Kidney epithelial cell (primary cell): ENCODE results near the gene TBC1D22A. TPM values are rescaled to one million over a fixed set of nuclear protein-coding genes. Genes with fewer than 3 reads are reported as not detected.

ENCODE experiments used
- DNase-seq: peaks from one replicate; pipeline ENCODE4 v3.0.0-alpha.2; 2010; ENCODE audit warnings: low read depth
- H3K27me3 ChIP-seq: 2 replicates; pipeline ENCODE4 v1.6.0; 2011; ENCODE audit warnings: low read length; ENCODE audit not compliant: control insufficient read depth, insufficient read depth
- H3K36me3 ChIP-seq: 2 replicates; pipeline ENCODE4 v1.5.1; 2011; ENCODE audit warnings: low read length; ENCODE audit not compliant: control insufficient read depth, insufficient read depth
- H3K4me3 ChIP-seq: 2 replicates; pipeline ENCODE4 v1.5.1; 2011; ENCODE audit warnings: low read depth, mild to moderate bottlenecking, control low read depth, low read length
- CTCF ChIP-seq: IDR thresholded peaks from 2 replicates; pipeline ENCODE4 v1.5.1; 2011; ENCODE audit warnings: mild to moderate bottlenecking, moderate library complexity, low read length, control low read depth, inconsistent platforms; ENCODE audit not compliant: insufficient read depth, poor library complexity, severe bottlenecking
- total RNA-seq: library from RNA; depleted of rRNA; stranded (reverse); fragments of >200 nt; gene quantifications from 2 replicates; pipeline ENCODE4 v1.2.3, GENCODE V29; 2015

The TBC1D22A gene
- total RNA-seq, 1 donor from 2014 or later = 25.7 TPM

GRCh38 chr22:46909237-46910030 is 147.0 kb downstream of the TBC1D22A start:
- DNase-seq = no peak
- H3K27me3 ChIP-seq = no peaks in the 10 kb centered on the region
- no peaks in the 10 kb centered on the region for H3K36me3 ChIP-seq
- H3K4me3 ChIP-seq = no peak overlapping the region
- TF ChIP-seq CTCF = no peak

- Histone ChIP-seq H3K4me3 (no peak overlapping the region), H3K36me3 (no peaks in the 10 kb centered on the region), H3K27me3 (no peaks in the 10 kb centered on the region)
- no peak for DNase-seq
- no peak for TF ChIP-seq CTCF
Observed at GRCh38 chr22:46910624-46911023, 148.2 kb downstream of the TBC1D22A start.

- Histone ChIP-seq H3K36me3 (no peaks in the 10 kb centered on the region), H3K4me3 (no peak overlapping the region), H3K27me3 (no peaks in the 10 kb centered on the region)
- no peak for DNase-seq
- TF ChIP-seq CTCF = no peak
Observed at GRCh38 chr22:46911346-46911745, 148.9 kb downstream of the TBC1D22A start.

- Histone ChIP-seq H3K36me3 (no peaks in the 10 kb centered on the region), H3K4me3 (no peak overlapping the region), H3K27me3 (no peaks in the 10 kb centered on the region)
- DNase-seq = no peak
- TF ChIP-seq CTCF = no peak
Observed at GRCh38 chr22:46913351-46913750, 150.9 kb downstream of the TBC1D22A start.

GRCh38 chr22:46914481-46914880 is 152.0 kb downstream of the TBC1D22A start:
- Histone ChIP-seq H3K27me3 (no peaks in the 10 kb centered on the region), H3K36me3 (no peaks in the 10 kb centered on the region), H3K4me3 (no peak overlapping the region)
- DNase-seq = no peak
- TF ChIP-seq CTCF = no peak
